DOHH2 (cell line): ENCODE data around the gene PABPC3.

Source experiments
- H3F3A ChIP-seq: fragments of 200-600 bp; sonication (generic), shearing (Covaris generic); 2 replicates; pipeline ENCODE4 v1.6.0; 2016; ENCODE audit warnings: antibody characterized with exemption, mild to moderate bottlenecking; ENCODE audit not compliant: control insufficient read depth, insufficient read depth
- H3K27ac ChIP-seq: fragments of 200-600 bp; sonication (generic); 2 replicates; pipeline ENCODE4 v1.5.1; 2014; ENCODE audit warnings: low read depth, mild to moderate bottlenecking, low read length, moderate library complexity
- H3K27me3 ChIP-seq: fragments of 200-600 bp; sonication (generic); 2 replicates; pipeline ENCODE4 v1.6.1; 2014; ENCODE audit warnings: mild to moderate bottlenecking, low read length, mixed read lengths; ENCODE audit not compliant: control insufficient read depth
- H3K36me3 ChIP-seq: fragments of 200-600 bp; sonication (generic); 2 replicates; pipeline ENCODE4 v1.6.1; 2014; ENCODE audit warnings: mild to moderate bottlenecking, low read length, moderate library complexity, mixed read lengths; ENCODE audit not compliant: control insufficient read depth
- H3K4me1 ChIP-seq: fragments of 200-600 bp; sonication (generic); 2 replicates; pipeline ENCODE4 v1.6.1; 2014; ENCODE audit warnings: mild to moderate bottlenecking, low read length, mixed read lengths; ENCODE audit not compliant: control insufficient read depth
- H3K4me2 ChIP-seq: fragments of 200-600 bp; sonication (generic); 2 replicates; pipeline ENCODE4 v1.6.0; 2014; ENCODE audit warnings: mild to moderate bottlenecking, low read length, moderate library complexity
- H3K4me3 ChIP-seq: fragments of 200-600 bp; sonication (generic); 2 replicates; pipeline ENCODE4 v1.5.1; 2014; ENCODE audit warnings: mild to moderate bottlenecking, low read length, mixed read lengths
- H3K79me2 ChIP-seq: fragments of 200-600 bp; sonication (generic); 2 replicates; pipeline ENCODE4 v1.6.1; 2014; ENCODE audit warnings: mild to moderate bottlenecking, low read length, mixed read lengths; ENCODE audit not compliant: control insufficient read depth
- H3K9me2 ChIP-seq: fragments of 200-600 bp; sonication (generic); replicated peaks from 2 replicates; pipeline ENCODE4 v1.6.1; 2014; ENCODE audit warnings: mild to moderate bottlenecking, low read length, mixed read lengths; ENCODE audit not compliant: control insufficient read depth
- H3K9me3 ChIP-seq: fragments of 200-600 bp; sonication (generic); 2 replicates; pipeline ENCODE4 v1.6.1; 2014; ENCODE audit warnings: antibody characterized with exemption, low read length, mixed read lengths; ENCODE audit not compliant: control insufficient read depth, insufficient read depth
- H4K20me1 ChIP-seq: fragments of 200-600 bp; sonication (generic); 2 replicates; pipeline ENCODE4 v1.6.0; 2014; ENCODE audit warnings: low read depth, mild to moderate bottlenecking, antibody characterized with exemption, low read length, moderate library complexity; ENCODE audit not compliant: control insufficient read depth, insufficient read depth
- CTCF ChIP-seq: fragments of 200-600 bp; sonication (generic); IDR thresholded peaks from one replicate; pipeline ENCODE4 v1.5.1; 2014; ENCODE audit warnings: antibody characterized with exemption, mild to moderate bottlenecking, low read depth, low read length; ENCODE audit not compliant: poor library complexity, severe bottlenecking
- EZH2phosphoT487 ChIP-seq: fragments of 200-600 bp; sonication (generic); IDR thresholded peaks from 2 replicates; pipeline ENCODE4 v1.6.1; 2017; ENCODE audit warnings: borderline replicate concordance, mild to moderate bottlenecking, antibody characterized with exemption, low read length, moderate library complexity, mixed read lengths

The PABPC3 gene

DNA sequence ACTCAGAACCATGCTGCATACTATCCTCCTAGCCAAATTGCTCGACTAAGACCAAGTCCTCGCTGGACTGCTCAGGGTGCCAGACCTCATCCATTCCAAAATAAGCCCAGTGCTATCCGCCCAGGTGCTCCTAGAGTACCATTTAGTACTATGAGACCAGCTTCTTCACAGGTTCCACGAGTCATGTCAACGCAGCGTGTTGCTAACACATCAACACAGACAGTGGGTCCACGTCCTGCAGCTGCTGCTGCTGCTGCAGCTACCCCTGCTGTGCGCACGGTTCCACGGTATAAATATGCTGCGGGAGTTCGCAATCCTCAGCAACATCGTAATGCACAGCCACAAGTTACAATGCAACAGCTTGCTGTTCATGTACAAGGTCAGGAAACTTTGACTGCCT, 1.5 kb downstream of the PABPC3 start:
- Histone ChIP-seq H3K27me3 (0 out of 2 replicates have a peak, but pooled peaks cover 2% of the 10 kb centered on the region), H3K9me2 (no peaks in the 10 kb centered on the region), H4K20me1 (no peaks in the 10 kb centered on the region), H3K36me3 (no peaks in the 10 kb centered on the region), H3K27ac (no peak overlapping the region), H3K79me2 (no peaks in the 10 kb centered on the region), H3F3A (no peaks in the 10 kb centered on the region), H3K4me3 (no peak overlapping the region), H3K9me3 (no peaks in the 10 kb centered on the region), H3K4me1 (no peaks in the 10 kb centered on the region), H3K4me2 (no peak overlapping the region)
- TF ChIP-seq EZH2phosphoT487 (no peak), CTCF (no peak)

- no peak overlapping the region for H3K4me2 ChIP-seq
- no peaks in the 10 kb centered on the region for H3K9me3 ChIP-seq
- no peaks in the 10 kb centered on the region for H3K4me1 ChIP-seq
- H3K4me3 ChIP-seq = no peak overlapping the region
- TF ChIP-seq EZH2phosphoT487 = no peak
- TF ChIP-seq CTCF = no peak
- no peaks in the 10 kb centered on the region for H4K20me1 ChIP-seq
- H3F3A ChIP-seq = no peaks in the 10 kb centered on the region
- no peaks in the 10 kb centered on the region for H3K9me2 ChIP-seq
- no peak overlapping the region for H3K27ac ChIP-seq
- no peaks in the 10 kb centered on the region for H3K36me3 ChIP-seq
- H3K27me3 ChIP-seq = 0 out of 2 replicates have a peak, but pooled peaks cover 2% of the 10 kb centered on the region
- no peaks in the 10 kb centered on the region for H3K79me2 ChIP-seq
Observed at GRCh38 chr13:25103711-25104110, 7.8 kb downstream of the PABPC3 start.

DNA sequence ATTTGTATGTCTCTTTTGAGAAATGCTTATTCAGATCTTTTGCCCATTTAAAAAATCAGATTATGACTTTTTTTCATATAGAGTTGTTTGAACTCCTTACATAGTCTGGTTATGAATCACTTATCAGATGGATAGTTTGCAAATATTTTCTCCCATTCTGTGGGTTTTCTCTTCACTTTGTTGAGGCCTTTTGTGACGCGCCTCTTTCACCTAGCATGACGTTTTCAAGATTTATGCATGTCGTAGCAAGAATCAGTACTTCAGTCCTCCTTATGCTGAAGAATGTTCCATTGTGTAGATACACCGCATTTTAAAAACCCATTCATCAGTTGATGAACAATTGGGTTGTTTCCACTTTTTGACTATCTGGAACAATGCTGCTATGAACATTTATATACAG, 13.4 kb downstream of the PABPC3 start:
- H3K4me3 ChIP-seq = no peak overlapping the region
- no peaks in the 10 kb centered on the region for H3K79me2 ChIP-seq
- no peak overlapping the region for H3K4me2 ChIP-seq
- H3K9me2 ChIP-seq = no peaks in the 10 kb centered on the region
- TF ChIP-seq EZH2phosphoT487 (no peak), CTCF (no peak)
- no peak overlapping the region for H3K27ac ChIP-seq
- H3K27me3 ChIP-seq = peaks cover 12% of the 10 kb centered on the region
- H3F3A ChIP-seq = no peaks in the 10 kb centered on the region
- H3K4me1 ChIP-seq = peaks cover 2% of the 10 kb centered on the region
- H3K9me3 ChIP-seq = no peaks in the 10 kb centered on the region
- no peaks in the 10 kb centered on the region for H4K20me1 ChIP-seq
- H3K36me3 ChIP-seq = no peaks in the 10 kb centered on the region
